GM18517 (cell line): ENCODE data around the gene SPRED3.

Experiments
- ATAC-seq: cut with Tn5 transposase; IDR thresholded peaks from one replicate; pipeline ENCODE4 v1.9.1; 2021; ENCODE audit warnings: mild to moderate bottlenecking, moderate library complexity; ENCODE audit not compliant: unreplicated experiment

Gene SPRED3

DNA sequence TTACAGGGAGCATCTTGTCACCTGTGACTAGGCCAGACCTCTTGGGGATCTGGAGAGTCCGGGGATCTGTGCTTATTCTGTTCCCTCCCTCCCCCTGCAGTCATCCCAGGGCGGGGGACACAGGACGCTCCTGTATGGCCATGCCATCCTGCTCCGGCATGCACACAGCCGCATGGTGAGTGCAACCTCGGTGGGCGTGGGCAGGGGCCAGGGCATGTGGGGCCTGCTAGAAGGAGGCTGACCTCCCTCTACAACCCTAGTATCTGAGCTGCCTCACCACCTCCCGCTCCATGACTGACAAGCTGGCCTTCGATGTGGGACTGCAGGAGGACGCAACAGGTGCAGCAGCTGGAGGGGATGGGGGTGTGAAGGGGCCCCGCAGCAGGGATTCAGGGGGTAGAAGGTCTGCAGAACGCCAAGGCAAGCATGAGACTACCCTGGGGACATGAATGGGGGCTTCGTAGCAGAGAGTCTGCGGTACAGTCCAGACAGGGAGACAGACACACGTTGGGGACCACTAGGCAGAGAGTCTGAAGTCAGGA, 55.0 kb downstream of the SPRED3 start:
- ATAC-seq = no peak

DNA sequence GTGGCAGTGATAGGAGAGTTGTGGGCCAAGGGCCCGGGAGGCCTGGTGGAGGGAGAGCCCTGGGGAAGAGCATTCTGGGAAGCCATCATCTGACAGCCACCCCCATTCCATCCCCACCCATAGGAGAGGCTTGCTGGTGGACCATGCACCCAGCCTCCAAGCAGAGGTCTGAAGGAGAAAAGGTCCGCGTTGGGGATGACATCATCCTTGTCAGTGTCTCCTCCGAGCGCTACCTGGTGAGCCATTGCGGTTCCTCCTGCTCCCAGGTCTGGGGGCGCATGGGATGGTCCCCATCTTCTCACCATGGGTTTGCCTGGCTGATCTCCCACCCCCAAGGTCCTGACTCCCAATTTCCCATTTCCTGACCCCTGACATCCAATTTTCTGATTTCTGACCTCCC, 55.5 kb downstream of the SPRED3 start:
- ATAC-seq = no peak

DNA sequence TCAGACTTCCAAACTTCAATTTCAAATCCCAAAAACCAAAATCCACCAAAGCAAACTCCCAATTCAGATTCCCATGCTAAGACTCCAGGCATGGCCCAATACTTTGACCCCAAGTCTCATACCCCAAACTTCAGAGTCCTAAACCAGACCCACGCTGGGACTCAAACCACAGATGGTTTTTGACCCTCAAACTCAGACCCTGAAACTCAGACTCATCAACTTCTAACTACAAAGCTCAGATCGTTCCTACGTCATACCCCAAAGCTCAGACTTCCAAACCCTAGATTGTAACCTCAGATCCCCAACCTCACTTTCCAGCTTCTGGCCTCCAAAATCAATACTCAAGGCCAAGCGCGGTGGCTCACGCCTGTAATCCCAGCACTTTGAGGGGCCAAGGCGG, 56.9 kb downstream of the SPRED3 start:
- ATAC-seq = no peak

DNA sequence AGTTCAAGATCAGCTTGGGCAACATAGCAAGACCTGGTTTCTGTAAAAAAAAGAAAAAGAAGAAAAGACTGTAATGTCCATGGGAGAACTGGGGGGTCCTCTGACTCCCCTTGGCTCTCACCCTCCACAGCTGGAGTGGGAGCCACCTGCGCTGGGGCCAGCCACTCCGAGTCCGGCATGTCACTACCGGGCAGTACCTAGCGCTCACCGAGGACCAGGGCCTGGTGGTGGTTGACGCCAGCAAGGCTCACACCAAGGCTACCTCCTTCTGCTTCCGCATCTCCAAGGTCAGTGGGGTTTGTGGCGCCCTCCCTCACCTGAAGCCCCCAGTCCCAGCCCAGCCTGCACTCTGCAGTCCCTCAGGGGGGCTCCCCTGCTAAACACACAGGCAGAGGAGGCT, 59.7 kb downstream of the SPRED3 start:
- no peak for ATAC-seq
